Measurements from ENCODE around the gene HOXB3.

Gene HOXB3

DNA sequence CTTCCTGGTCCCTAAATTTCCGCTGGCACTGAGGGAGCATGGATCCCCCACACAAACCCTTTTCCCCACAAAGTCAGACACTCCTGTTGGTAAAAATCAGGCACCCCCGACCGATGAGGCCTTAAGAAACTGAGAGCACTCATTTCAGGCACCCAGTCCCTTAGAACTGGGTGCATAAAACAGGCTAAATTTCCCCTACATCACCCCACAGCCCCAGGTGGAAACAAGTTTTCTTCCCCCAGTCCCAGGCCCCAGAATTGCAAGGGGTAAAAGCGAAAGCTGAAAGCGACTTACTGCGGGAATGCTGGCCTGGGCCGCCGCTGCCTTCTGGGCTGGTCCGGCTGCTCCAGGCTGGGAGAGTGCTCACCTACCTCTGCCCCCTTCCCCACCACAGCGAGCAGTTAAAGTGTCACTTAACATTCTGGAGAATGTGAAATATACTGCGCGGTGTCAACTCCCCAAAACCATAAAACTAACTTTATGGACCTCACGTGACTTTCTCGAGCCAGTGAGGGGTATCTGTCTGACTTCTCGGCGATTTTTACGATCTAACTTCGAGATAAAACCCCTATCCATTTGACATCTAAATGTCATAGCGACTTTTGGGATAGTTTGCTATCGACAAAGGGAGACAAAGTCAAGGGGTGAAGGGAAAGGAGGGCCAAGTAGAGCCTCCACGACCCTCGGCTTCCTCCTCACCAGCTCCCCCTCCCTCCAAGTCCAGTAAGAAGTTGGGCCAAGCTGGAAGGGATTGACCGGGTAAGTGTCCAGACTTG is at the start of gene HOXB3:
HOXB3 (minus strand) TSS at position 411 of the 776 bp plus-strand sequence. CDS start 37,767 bp downstream, outside the sequence.
- no peak for DNase-seq (ENCODE audit: low spot score)

DNA sequence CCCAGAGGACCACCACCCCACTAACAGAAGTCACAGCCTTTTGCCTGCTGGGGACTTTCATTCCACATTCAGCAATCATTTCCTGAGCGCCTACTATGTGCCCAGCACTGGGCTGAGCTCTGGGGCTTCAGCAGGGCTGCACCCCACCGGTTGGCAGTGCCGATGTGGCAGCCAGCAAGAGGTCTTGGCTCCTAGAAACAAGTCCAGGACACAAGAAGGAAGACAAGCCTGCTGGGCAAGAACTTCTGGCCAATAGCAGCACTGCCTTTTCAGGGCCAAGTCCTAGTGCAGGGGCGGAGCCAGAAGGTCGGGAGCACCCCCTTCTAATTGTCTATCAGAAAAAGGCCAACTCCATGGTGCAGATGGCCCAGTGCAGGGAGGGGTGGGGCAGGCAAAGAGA is 49.1 kb upstream of the HOXB3 start:
- no peak for DNase-seq (ENCODE audit: low spot score)

DNA sequence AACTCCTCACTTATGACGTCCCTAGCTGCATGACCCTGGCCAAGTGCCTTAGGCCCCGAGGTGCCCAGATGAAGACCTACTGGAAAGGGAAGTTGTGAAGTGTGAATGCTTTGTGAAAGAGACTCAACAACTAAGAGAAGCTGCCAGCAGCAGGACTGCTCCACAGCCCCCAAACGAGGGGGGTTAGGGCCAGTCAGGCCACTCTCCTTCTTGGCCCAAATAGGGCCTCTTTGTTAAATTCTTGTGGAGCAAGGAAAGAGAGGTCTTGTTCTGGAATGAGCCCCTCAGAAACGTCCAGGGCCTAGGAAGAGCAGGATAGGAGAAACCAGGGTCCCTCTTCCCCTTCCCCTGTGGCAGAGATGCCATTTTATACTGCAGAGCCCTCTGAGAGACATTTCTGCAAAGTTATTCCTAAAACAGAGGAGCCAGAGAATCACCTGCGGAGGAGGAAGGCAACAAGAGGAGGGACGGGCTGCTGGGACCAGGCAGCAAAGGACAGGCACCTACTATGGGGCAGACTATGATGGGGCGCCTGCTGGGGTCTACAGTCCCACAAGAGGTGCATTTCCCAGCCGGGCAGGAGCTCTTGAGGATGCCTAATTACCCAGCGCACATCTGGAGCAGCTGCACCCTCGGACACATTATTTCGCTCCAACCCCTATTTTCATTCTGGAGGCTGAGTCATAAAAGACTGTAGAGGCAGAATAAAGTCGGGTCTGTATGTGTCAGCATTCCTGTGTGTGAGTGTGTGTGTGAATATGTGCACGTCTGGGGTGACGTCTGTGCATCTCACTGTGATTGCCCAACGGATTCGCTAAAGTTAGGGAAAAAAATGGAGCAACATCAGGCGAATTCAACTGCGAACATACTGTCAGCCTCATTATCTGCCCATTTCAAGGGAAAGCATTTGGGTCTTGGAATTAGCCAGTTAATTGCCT is 47.6 kb upstream of the HOXB3 start:
- DNase-seq (ENCODE audit: low spot score) = peak; percentile 69

DNA sequence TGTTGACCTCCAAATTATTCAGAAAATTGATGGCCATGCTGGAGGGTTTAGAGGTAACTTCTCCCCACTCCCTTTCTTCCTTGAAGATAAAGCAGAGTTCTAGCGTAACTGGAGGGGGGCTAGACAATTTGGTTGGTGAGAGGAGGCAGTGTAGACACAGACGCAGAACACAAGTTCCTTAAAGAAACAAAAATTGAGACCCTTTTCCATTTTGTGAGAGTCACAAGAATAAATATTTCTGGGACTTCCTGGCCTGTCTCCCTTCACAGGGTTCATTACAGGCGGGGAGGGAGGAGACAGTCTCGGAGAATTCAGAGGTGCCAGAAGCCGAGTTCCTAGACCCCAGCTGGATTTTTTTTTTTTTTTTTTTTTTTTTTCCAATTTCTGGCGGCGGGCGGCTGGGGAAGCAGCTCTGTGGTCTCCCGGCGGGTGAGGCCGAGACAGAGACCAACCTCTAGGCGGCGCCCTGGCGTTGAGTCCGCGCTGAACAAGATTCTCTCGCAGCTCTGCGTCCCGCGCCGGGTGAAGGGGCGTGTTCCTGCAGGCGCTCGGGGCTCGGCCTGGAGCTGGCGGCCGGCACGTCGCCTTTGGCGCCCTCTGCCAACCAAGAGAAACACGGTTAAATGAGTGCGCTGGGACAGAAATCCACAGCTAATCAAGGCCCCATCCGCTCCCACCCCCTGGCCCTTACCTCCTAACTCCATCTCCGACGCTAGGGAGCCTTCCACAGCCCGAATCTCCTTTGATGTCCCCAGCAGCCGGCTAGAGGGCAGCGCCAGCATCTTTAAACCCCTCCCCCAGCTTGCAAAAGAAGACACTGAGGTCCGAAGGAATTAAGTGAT is 46.4 kb upstream of the HOXB3 start:
- DNase-seq (ENCODE audit: low spot score) = peak; percentile 54

DNA sequence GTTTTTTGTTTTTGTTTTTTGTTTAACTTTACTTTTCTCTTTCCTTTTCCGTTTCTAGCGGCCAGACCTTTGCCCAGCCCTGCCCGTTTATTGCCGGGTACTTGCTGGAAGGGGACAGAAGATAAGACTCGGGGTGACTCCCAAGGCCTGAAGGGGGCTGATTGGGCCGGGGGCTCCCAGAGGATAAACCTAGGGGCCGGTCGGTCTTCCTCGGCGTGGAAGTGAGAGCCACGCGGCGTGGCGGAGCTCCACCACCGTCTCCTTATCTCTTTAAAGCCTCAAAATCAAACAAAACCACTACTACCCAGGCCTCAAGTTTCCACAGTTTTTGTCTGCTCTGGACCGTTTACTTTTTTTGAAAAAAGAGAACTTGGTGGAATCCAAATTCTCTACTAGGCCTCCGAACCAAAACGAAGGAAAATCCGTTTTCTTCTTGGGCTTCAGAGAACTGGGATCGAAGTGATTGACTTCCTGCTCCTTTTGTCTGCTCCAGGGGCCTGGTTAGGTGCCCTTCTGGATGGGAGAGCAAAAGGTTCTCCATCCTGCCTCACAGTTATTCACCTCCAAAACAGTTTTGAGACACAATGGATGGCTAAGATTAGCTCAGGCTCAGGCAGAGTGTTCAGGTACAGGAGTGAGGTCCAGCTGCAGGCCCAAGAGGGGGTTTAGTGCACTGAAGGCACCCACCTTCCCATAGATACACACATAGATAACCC is 44.6 kb upstream of the HOXB3 start:
- DNase-seq (ENCODE audit: low spot score) = no peak

DNA sequence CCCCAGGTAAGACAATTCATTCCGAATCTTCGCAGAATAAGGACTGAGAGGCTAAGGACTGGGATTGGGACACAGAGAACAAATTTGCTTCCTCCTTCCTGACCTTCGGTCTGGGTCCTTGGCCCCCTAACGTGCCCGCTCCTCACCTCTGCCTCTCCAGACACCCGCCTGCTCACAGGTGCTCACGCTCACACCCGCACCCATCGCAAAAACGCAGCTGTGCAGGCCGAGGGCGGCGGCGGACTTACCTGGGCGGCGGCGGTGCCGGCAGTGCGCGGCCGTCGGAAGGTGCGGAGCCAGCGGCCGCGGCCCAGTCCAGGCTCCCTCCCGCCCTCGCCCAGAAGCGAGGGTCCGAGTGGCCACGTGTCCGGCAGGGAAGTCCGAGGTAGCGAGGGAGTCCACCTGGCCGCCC is 43.2 kb upstream of the HOXB3 start:
- no peak for DNase-seq (ENCODE audit: low spot score)

DNA sequence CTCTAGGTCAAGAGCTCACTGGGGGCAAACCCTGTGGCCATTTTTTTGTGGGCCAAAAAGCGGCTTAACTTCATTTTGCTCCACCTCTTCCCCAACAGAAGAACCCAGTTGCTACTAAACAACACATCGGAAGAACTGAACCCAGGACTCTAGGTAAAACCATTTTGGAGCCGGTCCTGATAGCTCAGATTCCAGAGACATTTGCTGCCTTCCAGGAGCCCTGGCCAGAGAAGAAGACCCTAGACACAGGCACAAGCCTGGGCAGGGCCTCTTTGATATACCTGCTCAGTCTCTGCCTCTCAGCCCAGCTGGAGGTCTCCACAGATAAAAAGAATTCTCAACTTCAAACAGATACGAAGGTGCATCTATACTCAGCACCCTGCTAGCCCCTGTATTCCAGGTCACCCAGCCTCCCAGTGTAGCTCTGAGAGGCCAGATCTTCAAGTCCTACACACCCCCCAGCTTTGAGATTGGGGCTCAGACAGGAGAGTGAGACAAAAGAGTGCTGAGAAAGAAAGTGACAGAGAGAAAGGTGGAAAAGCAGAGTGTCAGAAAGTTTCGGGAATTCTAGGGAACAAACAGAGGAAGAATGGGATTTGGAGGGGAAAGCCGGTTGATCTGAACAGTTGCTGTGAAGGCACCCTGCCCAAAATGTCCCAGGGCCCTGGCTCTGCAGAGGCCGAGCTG is 42.7 kb upstream of the HOXB3 start:
- DNase-seq (ENCODE audit: low spot score) = no peak

DNA sequence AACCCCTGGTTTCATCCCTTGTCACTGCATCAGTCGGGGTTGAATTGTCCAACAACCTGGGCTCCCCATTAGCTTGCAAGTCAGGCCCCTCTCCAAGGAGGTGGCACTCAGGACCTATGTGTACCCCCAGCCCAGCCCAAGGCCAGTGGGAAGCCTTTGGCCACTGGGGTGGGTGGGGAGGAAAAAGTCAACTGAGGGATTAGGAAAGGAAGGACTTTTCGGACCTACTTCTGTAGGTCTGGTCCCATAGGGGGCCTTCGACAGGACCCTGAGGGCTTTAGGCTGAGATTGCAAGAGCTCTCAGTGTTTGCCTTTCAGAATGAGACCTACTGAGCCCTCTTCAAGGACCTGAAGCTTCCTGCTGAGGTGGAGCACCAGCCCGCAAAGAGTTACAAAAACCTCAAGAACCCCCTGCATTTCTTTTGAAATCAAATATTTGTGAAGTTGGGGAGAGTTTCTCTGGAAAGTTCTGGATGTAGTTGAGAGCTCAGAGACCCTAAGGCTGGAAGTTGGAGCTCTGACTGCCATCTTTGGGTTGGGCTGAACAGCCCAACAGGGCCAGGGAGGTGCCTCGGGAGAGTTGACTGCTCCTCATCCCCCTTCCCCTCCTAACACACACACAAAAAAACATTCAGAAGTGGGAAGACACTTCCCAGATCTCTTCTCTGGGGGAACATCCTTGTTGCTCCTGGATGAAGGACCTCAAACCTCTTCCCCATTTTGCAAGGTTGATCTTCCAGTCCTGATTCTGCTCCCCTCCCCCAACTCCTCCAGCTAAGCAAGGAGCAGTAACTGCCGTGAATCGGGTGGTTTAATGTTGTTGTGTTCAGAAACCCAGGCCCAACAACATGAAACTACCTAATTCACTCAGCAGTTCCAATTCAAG is 41.9 kb upstream of the HOXB3 start:
- DNase-seq (ENCODE audit: low spot score) = no peak

DNA sequence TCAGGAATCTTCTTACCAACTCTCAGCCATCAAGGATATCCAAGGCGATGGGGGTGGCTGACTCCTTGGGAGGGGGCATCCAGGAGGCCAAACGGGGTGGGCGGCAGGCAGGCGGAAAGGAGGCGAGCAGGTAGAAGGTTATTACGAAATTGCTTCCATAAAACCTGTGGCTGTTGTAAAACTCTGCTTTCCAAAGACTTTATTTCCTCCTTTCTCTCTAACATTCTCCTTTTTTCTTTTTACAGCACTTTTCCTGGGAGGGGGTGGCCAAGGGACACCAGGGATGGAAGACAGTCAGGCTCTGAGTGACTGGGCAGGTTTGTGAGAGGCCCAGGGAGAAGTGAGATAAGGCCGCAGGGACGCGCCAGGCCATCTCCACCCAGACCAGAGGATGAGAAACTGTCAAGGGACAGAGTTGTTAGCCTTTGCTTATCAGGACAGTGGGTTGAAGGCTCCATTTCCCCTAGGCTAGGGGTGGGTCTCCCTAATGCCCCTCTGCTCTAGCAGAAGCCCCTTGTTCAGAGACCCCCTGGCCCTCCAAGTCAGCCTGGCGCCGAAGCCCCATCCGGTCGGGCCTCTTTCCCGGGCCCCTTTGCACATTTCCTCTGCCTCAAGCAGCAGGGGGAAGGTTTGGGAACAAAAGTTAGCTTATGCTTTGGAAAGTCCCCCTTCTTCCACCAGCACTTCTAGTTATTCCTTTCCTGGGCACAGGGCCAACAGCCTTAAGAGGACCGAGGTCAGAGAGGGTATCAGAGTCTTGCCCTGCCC is 41.1 kb upstream of the HOXB3 start:
- DNase-seq (ENCODE audit: low spot score) = no peak

DNA sequence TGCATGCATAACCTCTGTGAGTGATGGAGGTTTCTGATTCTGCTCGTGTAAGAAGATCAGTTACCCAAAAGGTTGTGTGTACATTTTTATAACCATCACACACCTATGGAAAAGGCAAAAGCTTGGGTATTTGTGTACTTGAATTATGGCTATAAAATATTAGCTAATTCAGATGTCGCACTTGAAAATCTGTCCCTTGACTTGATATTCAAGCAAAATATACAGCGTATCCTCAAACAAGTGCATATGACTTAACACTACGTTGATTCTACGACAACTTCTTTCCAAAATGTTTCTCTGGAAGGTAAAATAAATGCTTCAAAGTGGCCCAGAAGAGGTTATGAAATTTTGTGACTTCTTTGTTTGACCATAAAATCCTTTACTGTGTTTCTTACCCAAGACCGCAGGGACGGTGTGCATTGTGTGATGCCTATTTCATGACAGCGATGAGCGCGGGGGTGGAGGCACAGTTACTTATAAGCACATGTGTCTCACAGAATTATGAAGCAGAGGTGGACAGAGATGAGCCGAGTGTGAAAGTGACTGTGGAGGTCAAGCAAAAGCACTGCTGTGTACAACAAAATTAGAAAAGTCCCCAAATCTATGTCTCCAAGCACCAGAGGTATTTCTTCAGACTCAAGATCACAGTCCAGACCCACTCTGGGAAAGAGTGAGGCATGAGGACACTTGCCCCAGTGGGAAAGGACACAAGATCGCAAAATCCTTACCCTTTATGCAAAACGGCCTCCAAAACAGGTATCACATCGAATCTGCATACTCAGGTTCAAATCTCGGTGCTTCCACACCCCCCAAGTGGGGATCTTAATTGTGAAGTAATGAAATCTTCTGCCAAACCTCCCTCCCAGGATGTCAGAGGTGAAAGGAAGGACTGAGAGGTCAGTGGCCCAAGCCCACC is 40.2 kb upstream of the HOXB3 start:
- no peak for DNase-seq (ENCODE audit: low spot score)

DNA sequence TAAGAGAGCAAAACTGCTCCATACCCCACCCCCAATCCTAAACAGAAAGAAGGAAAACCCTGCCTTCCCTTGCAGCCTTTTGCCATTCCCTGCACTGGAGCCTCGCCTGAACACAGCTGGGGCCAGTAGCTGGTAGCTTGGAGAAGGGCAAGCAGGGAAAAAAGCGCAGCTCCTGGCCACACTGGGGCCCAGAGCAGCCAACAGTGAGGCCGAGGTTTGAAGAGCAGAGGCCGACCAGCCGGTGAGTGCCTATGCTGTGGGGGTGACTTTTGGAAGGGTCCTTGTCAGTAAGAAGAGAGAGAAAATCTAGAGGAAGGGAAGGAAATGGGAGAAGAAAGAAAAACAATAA is 39.3 kb upstream of the HOXB3 start:
- no peak for DNase-seq (ENCODE audit: low spot score)

DNA sequence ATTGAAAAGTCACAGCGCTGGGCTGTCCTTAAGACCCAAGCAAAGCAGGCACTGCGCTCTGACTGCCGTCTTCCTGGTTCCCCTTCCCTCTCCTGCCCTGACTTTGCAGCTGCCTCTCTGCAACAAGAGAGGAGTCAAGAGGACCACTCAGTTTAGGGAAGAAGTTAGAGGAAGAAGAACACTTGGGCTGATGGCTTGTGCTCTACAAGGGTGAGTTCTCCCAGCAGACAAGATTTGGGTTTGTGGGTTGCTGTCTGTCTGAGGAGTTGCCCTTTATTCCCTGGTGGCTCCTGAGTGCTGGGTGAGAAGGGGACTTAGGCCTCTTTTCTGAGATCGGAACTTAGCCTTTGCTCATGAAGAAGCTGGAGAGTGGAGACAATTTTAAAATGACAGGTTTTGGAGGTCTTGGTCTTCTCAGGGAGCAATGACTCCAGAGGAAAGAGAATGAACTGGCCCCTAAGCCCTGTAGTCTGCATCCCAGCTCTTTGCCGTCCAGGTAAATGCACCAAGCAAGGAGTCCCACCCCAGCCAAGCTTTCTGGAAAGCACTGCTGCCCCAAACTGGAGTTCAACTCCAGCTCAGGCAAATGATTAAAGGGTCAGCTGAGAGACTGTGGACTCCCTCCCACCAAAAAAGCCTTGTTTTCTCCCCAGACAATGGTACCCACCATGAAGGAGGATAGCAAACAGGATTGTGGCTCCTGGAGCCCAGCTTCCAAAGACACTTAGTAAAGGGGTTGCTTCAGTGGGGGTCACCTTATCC is 38.8 kb upstream of the HOXB3 start:
- DNase-seq (ENCODE audit: low spot score) = no peak

DNA sequence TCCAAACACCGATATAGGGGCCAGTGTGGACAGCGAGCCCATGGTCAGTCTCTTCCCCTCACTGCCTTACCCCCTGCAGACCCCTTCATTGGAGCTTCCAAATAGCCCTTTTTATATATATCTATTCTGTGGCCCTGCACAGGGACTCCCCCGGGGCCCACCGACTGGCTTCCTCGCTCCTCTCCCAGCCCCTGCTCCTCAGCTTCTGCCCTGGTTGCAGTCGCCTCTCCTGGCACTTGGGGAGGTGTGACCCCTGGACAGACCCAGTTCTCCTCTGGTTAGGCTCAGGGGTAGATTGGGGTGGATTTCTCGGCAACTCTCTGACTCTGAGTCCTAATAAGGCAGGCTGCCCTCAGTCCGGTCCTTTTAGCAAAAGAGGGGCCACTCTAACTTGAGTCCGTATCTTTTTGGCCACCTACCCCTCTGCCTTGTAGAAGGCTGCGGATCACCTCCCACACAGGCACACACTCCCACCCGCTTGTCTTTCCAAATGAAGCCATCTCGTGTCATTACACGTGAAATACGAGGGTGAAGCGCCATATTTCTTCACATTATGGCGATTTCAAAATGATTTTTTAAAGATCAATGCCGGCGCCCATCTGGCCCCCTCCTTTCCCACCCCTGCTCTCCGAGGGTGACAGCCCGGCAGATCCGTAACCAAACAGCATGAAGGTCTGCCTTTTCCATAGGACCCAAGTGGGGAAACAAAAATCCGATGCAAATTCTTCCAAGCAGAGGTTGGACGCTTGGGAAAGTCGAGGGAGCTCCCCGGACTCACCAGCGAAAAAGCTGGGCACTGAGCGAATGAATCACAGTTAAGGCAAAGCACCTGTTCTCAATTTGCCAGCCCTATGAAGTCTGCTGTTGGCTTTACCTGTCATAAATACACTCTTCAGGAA is 37.8 kb upstream of the HOXB3 start:
- DNase-seq (ENCODE audit: low spot score) = no peak

DNA sequence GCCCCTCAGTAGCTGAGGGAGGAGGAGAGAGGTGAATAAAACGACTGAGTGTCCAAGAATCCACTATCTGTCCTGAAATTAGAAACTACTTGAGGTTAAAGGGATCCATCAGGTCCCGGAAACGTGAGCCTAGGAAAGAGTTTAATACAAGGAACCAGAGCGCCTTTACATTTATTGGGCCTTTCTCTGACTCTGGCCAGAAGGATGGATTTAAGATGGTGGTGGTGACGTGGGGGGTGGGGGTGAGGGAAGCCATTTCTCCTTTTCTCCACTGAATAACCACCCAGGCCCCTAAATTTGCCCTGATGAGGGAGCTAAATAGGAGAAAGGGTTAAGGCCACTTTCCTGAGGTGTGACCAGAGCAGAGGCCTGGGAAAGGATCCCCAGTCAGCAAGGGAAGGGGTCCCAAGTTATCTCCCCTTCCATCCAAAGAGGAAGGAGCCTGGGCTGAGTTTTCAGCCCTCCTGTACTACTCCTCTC is 37.1 kb upstream of the HOXB3 start:
- DNase-seq (ENCODE audit: low spot score) = no peak

DNA sequence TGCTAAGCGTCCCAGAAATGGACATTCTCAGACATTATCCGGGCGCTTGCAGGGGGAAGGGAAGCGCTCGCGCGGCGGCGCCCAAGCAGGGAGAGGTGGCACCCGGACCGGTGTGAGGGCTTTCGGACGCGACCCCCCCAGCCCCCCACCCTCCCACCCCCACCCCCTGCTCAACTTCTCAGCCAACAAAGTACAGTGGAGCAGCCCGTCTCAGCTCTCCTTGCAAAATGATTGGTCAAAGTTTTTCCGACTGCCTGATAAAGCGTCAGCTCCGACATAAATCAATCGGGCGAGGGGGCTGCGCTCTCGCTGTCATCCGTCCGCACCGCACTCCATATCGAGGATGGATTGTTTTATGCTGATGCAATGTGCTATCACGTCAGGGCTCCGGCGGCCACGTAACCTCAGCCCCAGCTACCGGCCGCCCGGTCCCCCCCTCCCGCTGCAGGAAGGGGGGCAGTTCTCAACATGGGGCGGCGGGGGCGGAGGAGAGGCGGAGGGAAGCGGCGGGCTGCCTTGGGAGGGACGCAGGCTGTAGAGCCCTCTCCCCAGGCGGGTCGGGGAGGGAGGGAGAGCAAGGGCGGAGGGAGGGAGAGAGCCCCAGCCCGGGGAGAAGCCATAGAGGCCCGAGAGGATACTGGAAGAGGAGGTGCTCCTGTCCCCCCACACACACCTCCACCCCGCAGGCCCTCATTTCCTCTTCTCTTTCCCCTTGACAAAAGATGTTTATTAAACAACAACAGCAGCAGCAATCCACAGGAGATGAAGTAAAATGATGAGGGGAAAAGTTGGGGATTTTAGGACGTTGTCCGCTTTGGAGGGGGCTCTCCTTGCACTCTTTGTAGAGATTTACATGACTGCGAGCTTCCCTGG is 36.4 kb upstream of the HOXB3 start, which contains the start of gene HOXB9:
HOXB9 (minus strand) TSS at position 114 of the 873 bp plus-strand sequence; CDS start at position 25, 89 bp downstream.
- DNase-seq (ENCODE audit: low spot score) = no peak
